Suppressor macrophage treated with lipopolysaccharide for 4 hours (primary cell): ENCODE results near the gene C1orf146.
A peak's percentile ranks its signal among the peaks of the same experiment; 100 is the strongest.
"Not testable (repeated sequence)": the region's sequence is repeated elsewhere in the genome, so short reads cannot be mapped to it uniquely, and the experiment has no call there.

ENCODE experiments used
- DNase-seq: peaks from one replicate; pipeline ENCODE4 v3.0.0-alpha.2; 2020

The C1orf146 gene

GRCh38 chr1:92276082-92276481, 58.4 kb downstream of the C1orf146 start:
- DNase-seq: no peak

GRCh38 chr1:92277105-92277723, 59.5 kb downstream of the C1orf146 start:
- DNase-seq: no peak

- DNase-seq: not testable (repeated sequence)
These were observed 62.1 kb downstream of the C1orf146 start for GRCh38 chr1:92279781-92280180.

GRCh38 chr1:92281411-92281810, 63.7 kb downstream of the C1orf146 start:
- not testable (repeated sequence) for DNase-seq

- peak; percentile 49 for DNase-seq
These were observed 73.8 kb downstream of the C1orf146 start for GRCh38 chr1:92291372-92291999.
